Muscle of leg (tissue), 11 donors: Measurements from ENCODE around the gene OR6X1. TPM values are rescaled to one million over a fixed set of nuclear protein-coding genes. Genes with fewer than 3 reads are reported as not detected.
"Not testable (repeated sequence)": the region's sequence is repeated elsewhere in the genome, so short reads cannot be mapped to it uniquely, and the experiment has no call there.

Experiments
- DNase-seq: peaks from one replicate; pipeline ENCODE4 v3.0.0; 2013
- H3K27ac ChIP-seq: one replicate; pipeline ENCODE4 v1.5.1; 2013; ENCODE audit warnings: mild to moderate bottlenecking, low read length, control low read depth
- H3K27me3 ChIP-seq: one replicate; pipeline ENCODE4 v1.6.1; 2013; ENCODE audit warnings: low read length; ENCODE audit not compliant: control insufficient read depth, insufficient read depth
- H3K36me3 ChIP-seq: one replicate; pipeline ENCODE4 v1.6.1; 2013; ENCODE audit warnings: low read length; ENCODE audit not compliant: control insufficient read depth, insufficient read depth
- H3K4me1 ChIP-seq: one replicate; pipeline ENCODE4 v1.6.1; 2013; ENCODE audit warnings: low read length; ENCODE audit not compliant: control insufficient read depth, insufficient read depth
- H3K4me3 ChIP-seq: one replicate; pipeline ENCODE4 v1.5.1; 2013; ENCODE audit warnings: low read length, control low read depth
- H3K9me3 ChIP-seq: replicated peaks from 2 replicates; pipeline ENCODE4 v1.6.1; 2013; ENCODE audit warnings: low read depth, low read length; ENCODE audit not compliant: control insufficient read depth
- WGBS: methylation state at CpG from one replicate; pipeline ENCODE4 v1.1.5; 2013; ENCODE audit warnings: missing lambda C conversion rate; ENCODE audit not compliant: insufficient coverage; 5-methylcytosine and 5-hydroxymethylcytosine counted together
- polyA plus RNA-seq, 8 donors: library from polyadenylated mRNA; unstranded; fragments of 120-200 nt; gene quantifications; one replicate each; pipeline versions ENCODE4 v1.2.1 to v1.2.3, GENCODE V29; 2013; ENCODE audit warnings: inconsistent platforms in 1 of 8, low replicate concordance in 1 of 8; ENCODE audit not compliant: insufficient read length in 8 of 8, insufficient read depth in 1 of 8
- total RNA-seq: library from RNA; stranded (reverse); fragments of 120-200 nt; gene quantifications from one replicate; pipeline ENCODE4 v1.2.4, GENCODE V29; 2013

OR6X1 gene
- total and polyA plus RNA-seq, 9 donors = not detected

DNA sequence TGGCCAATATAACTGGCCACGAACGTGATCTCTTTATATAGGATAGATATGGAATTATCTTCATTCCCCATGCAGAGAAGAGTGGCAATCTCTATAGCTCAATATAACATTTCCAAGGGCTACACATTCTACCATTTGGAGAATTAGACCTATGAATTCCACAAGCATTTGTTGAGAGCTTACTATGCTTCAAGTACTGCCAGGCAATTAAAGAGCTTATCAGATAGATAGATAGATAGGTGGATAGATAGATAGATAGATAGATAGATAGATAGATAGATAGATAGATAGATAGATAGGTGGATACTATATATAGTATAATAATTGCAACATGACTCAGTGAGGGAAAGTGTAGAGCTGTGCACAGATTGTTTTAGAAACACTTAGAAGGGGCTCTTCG is 1.5 kb upstream of the OR6X1 start:
- Histone ChIP-seq H3K9me3 (no peaks in the 10 kb centered on the region), H3K36me3 (no peaks in the 10 kb centered on the region), H3K27ac (no peak overlapping the region), H3K27me3 (no peaks in the 10 kb centered on the region), H3K4me1 (no peaks in the 10 kb centered on the region), H3K4me3 (no peak overlapping the region)
- WGBS = 78% methylated on average over 1 of the region's 3 CpGs
- no peak for DNase-seq

DNA sequence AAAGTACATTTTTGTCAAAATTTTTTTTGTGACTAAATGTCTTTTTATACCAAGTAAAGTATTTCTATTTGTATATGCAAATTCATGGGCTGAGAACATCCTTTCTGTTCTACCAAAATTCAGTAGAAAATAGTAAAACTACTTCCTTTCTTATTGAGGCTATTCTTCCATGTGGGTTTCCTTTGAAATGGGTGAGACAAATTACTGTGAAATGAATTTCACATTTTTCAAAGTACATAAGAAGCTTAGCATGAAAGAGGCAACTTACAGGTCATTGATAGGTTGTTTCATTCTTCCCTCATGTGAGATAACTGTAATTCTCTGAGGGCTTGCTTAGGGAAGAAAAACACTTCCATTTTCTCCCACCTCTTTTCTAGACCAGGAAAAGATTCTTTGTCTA is 1.0 kb upstream of the OR6X1 start:
- no peaks in the 10 kb centered on the region for H3K27me3 ChIP-seq
- H3K36me3 ChIP-seq = no peaks in the 10 kb centered on the region
- no peaks in the 10 kb centered on the region for H3K9me3 ChIP-seq
- H3K27ac ChIP-seq = no peak overlapping the region
- no peak for DNase-seq
- no peak overlapping the region for H3K4me3 ChIP-seq
- H3K4me1 ChIP-seq = no peaks in the 10 kb centered on the region

DNA sequence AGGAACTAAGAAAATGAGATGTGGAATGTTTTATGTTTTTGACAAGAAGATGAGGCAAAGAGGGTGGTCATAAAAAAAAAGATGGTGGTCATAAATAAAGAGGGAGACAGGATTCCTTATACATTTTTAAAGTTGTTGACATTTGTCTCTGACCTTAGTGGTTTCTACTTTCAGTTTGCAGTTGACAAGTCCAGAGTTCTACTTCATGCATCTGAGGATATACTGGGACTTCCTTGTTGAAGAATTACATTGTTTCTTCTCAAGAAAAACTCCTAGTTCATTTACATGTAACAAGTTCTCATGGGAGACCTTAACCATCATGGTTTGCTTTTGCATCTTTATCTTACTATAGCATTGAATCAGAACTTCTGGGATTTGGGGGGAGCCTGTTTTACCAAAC is 1.2 kb downstream of the OR6X1 start:
- H3K4me3 ChIP-seq = no peak overlapping the region
- H3K9me3 ChIP-seq = no peaks in the 10 kb centered on the region
- H3K4me1 ChIP-seq = no peaks in the 10 kb centered on the region
- no peaks in the 10 kb centered on the region for H3K36me3 ChIP-seq
- H3K27ac ChIP-seq = no peak overlapping the region
- no peak for DNase-seq
- H3K27me3 ChIP-seq = no peaks in the 10 kb centered on the region

DNA sequence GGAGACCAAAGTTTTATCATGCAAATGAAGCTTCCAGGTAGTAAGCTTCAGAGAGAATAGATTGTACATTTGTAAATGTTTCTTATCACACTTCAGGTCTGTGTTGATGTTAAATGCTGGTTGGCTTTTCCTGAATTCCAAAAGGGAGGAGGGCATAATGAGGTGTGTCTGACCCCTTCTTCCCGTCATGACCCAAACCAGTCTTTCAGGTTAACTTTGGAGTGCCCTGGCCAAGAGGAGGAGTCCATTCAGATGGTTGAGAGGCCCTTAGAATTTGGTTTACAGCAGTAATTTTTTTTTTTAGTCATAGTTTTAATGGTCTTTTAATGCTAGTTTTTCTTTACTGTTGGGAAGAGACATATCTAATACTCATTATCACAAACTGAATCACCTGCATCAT is 2.5 kb downstream of the OR6X1 start:
- no peaks in the 10 kb centered on the region for H3K4me1 ChIP-seq
- H3K27ac ChIP-seq = no peak overlapping the region
- no peaks in the 10 kb centered on the region for H3K27me3 ChIP-seq
- H3K36me3 ChIP-seq = no peaks in the 10 kb centered on the region
- no peak overlapping the region for H3K4me3 ChIP-seq
- no peak for DNase-seq
- no peaks in the 10 kb centered on the region for H3K9me3 ChIP-seq
- no CpG with 5 or more reads among the region's 1 CpG for WGBS

DNA sequence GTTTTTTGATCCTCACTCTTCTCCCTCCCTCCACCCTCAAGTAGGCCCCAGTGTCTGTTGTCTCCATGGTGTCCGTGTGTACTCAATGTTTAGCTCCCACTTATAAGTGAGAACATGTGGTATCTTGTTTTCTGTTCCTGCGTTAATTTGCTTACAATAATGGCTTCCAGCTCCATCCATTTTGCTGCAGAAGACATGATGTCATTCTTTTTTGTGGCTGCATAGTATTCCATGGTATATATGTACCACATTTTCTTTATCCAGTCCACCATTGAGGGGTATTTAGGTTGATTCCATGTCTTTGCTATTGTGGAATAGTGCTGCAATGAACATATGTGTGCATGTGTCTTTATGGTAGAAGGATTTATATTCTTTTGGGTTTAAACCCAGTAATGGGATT is 6.0 kb downstream of the OR6X1 start:
- no CpG with 5 or more reads among the region's 2 CpGs for WGBS
- not testable (repeated sequence) for H3K4me3 ChIP-seq, H3K9me3 ChIP-seq, H3K27ac ChIP-seq, DNase-seq, H3K36me3 ChIP-seq, H3K27me3 ChIP-seq, H3K4me1 ChIP-seq

DNA sequence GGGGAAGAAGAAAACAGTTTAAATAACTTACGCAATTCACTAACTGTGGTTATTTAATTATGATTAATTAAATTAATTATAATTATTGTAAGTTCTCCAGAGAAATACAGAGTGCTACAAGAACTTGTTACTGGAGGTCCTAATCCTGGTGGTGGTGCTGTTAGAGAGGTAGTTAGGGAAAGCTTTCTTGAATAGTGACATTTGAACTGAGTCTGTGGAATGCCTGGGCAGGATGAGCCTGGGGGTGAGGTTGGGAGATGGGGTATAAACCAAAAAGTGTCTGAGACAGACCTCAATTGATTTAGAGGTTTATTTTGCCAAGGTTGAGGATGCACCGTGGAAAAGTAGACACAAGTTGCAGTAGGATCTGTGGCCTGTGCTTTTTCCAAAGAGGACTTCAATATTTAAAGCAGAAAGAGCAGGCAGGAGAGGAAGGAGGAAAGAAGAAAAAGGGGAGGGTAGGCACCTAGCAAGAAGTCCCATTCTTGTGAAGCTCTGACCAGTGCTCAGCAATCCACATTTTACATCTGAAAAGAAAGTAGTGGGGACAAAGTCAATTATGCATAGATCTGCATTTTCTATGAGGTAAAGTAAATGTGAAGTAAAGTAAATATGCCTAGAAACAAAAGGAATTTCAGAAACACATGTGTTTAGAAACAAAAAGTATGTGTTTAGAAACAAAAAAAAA is 8.4 kb downstream of the OR6X1 start:
- WGBS = 14% methylated on average over 1 of the region's 2 CpGs
- H3K9me3 ChIP-seq = no peaks in the 10 kb centered on the region
- no peak overlapping the region for H3K27ac ChIP-seq
- H3K36me3 ChIP-seq = no peaks in the 10 kb centered on the region
- peaks cover 7% of the 10 kb centered on the region for H3K4me1 ChIP-seq
- DNase-seq = no peak
- H3K27me3 ChIP-seq = no peaks in the 10 kb centered on the region
- no peak overlapping the region for H3K4me3 ChIP-seq

DNA sequence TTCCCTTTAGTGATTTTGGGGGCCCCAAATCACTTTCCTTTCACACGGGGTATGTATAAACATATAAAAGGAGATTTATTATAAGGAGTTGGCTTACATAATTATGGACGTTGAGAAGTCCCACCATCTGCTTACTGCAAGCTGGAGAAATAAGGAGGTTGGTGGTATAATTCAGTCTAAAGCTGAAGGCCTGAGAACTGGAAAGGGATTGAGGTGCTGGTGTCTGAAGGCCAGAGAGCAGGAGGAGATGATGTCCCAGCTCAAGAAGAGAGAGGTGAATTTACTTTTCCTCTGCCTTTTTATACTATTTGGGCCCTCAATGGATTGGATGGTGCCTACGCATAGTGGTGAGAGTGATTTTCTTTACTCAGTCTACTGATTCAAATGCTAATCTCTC is 11.6 kb downstream of the OR6X1 start:
- Histone ChIP-seq H3K4me3 (peak overlapping the region; percentile 94), H3K4me1 (peaks cover 18% of the 10 kb centered on the region), H3K9me3 (no peaks in the 10 kb centered on the region), H3K36me3 (peaks cover 17% of the 10 kb centered on the region), H3K27me3 (no peaks in the 10 kb centered on the region), H3K27ac (no peak overlapping the region)
- no peak for DNase-seq
- no CpG with 5 or more reads among the region's 3 CpGs for WGBS

DNA sequence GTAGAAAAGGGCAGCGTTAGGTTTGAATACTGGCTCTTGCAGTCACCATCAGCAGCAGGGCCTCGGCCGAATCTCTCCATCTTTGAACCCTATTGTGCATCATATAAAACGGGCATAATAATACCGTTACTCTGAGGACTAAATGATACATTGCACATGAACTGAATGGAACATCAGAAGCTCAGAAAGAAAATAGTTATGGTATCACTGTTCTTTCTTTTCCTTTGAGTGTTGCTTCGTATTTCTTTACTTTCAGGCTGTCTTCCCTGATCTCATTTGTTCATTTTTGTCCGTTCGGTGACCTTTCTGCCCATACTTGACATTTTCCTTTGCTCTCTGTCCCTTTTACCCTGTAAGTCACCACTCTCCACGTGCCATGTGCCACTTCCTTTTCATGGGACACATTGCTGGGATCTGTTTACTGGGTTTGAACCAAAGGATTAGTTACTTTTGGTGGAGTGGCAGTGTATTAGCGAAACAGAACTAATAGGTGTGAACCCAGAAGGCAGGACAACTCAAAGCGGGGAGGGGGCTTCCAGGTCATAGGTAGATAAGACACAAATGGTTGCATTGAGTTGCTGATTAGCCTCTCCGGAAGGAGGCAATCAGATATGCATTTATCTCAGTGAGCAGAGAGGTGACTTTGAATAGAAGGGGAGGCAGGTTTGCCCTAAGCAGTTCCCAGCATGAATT is 12.1 kb downstream of the OR6X1 start:
- Histone ChIP-seq H3K9me3 (no peaks in the 10 kb centered on the region), H3K27ac (peak overlapping the region; percentile 40), H3K4me3 (peak overlapping the region; percentile 94), H3K36me3 (peaks cover 21% of the 10 kb centered on the region), H3K27me3 (no peaks in the 10 kb centered on the region), H3K4me1 (peaks cover 18% of the 10 kb centered on the region)
- peak; percentile 14 for DNase-seq
- 47% methylated on average over 5 of the region's 12 CpGs for WGBS

DNA sequence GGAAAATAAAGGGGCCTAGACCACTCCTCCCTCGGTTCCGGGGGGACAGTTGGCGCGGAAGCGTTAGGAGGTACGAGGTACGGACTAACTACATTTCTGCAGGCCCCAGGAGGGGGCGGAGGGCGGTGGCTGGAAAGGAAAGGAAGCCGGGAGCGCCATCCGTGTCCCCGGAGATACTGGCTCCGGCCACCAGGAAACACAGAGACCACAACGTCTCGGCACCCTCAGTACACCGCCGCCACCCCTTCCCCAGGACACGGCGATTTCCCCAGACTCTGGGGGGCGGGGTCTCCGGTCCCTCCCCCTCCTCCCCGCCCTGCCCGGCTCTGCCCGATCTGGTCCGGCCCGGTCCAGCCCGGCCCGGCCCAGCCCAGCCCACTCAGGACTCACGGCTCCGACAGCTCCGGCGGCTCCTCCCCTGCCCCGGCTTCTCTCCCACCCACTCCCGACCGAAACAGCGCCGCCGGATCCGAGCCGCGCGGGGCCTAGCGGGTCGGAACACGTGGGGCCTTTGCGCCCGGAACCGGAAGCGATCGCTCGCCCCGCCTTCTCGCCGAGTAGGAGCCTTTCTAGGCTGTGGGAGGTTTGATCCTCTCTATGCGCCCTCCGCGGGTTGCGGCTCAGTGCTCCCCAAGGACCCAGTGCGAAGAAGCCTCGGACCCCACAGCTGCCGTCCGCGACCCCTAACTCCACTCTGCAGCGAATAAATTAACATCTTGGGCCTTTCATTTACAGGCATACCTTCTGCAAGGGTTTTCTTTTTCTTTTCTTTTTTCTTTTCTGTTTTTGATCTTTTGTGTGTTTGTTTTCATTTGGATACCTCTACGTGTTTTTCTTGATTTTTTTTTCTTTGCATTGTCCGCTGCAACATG is 12.9 kb downstream of the OR6X1 start, which contains the start of gene ZNF202:
ZNF202 (minus strand) TSS at position 502 of the 872 bp plus-strand sequence. CDS start 10,772 bp downstream, outside the sequence.
- Histone ChIP-seq H3K9me3 (no peaks in the 10 kb centered on the region), H3K4me3 (peak within 1 kb of the TSS; percentile 94), H3K27me3 (no peaks in the 10 kb centered on the region), H3K36me3 (peaks cover 24% of the 10 kb centered on the region), H3K4me1 (peaks cover 18% of the 10 kb centered on the region), H3K27ac (peak within 1 kb of the TSS; percentile 80)
- DNase-seq = peak; percentile 96
- WGBS = under 1% methylated on average over 59 of the region's 67 CpGs

DNA sequence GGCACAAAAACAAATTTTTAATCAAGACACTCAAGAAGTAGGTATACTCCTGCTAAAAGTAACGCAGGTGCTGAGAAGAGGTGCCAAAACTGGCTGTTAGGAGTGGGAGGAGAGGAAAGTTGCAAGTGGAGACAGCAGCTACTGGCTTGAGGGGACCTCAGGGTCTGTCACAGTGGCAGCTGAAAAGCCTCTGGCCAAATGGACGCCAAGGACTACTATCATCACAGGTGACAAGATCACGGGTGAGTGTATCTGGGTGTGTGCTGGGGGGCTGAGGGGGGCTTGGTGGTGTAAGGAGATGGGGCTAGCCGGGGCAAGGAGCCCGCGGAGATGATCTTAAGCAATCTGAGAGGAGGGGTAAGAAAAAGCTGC is 13.5 kb downstream of the OR6X1 start:
- Histone ChIP-seq H3K9me3 (no peaks in the 10 kb centered on the region), H3K27me3 (no peaks in the 10 kb centered on the region), H3K4me3 (peak overlapping the region; percentile 94), H3K4me1 (peaks cover 18% of the 10 kb centered on the region), H3K36me3 (peaks cover 29% of the 10 kb centered on the region), H3K27ac (peak overlapping the region; percentile 80)
- WGBS = 6% methylated on average over 6 of the region's 6 CpGs
- DNase-seq = peak; percentile 37
